Parathyroid adenoma (tissue), 2 donors: Measurements from ENCODE around the gene WSB1.

Source experiments
- H2AFZ ChIP-seq: fragments of 300-600 bp; sonication (generic); one replicate; pipeline ENCODE4 v1.7.0; 2017; ENCODE audit warnings: antibody characterized with exemption, mild to moderate bottlenecking
- H3K27ac ChIP-seq: fragments of 300-600 bp; sonication (generic); one replicate; pipeline ENCODE4 v1.7.0; 2017
- H3K27me3 ChIP-seq: fragments of 300-600 bp; sonication (generic); one replicate; pipeline ENCODE4 v1.7.0; 2017; ENCODE audit warnings: low read length; ENCODE audit not compliant: control insufficient read depth, insufficient read depth
- H3K36me3 ChIP-seq: fragments of 300-600 bp; sonication (generic); one replicate; pipeline ENCODE4 v1.7.0; 2017; ENCODE audit warnings: low read length; ENCODE audit not compliant: control insufficient read depth, insufficient read depth
- H3K4me1 ChIP-seq: fragments of 300-600 bp; sonication (generic); one replicate; pipeline ENCODE4 v1.7.0; 2017; ENCODE audit warnings: control low read depth
- H3K4me2 ChIP-seq: fragments of 300-600 bp; sonication (generic); one replicate; pipeline ENCODE4 v1.7.0; 2017; ENCODE audit warnings: low read length
- H3K4me3 ChIP-seq: fragments of 300-600 bp; sonication (generic); one replicate; pipeline ENCODE4 v1.7.0; 2017; ENCODE audit warnings: low read depth, low read length
- H3K79me2 ChIP-seq: fragments of 300-600 bp; sonication (generic); one replicate; pipeline ENCODE4 v1.7.0; 2017; ENCODE audit warnings: control low read depth
- H3K9ac ChIP-seq: fragments of 300-600 bp; sonication (generic); one replicate; pipeline ENCODE4 v1.7.0; 2017; ENCODE audit warnings: mild to moderate bottlenecking
- H3K9me3 ChIP-seq: fragments of 300-600 bp; sonication (generic); one replicate; pipeline ENCODE4 v1.7.0; 2017; ENCODE audit warnings: low read length; ENCODE audit not compliant: control insufficient read depth
- CTCF ChIP-seq: fragments of 300-600 bp; sonication (generic); IDR thresholded peaks from one replicate; pipeline ENCODE4 v1.7.0; 2017; ENCODE audit warnings: antibody characterized with exemption, mild to moderate bottlenecking
- donor health status: primary hyperparathyroidism.

WSB1 gene

GRCh38 chr17:27257031-27257357, 36.9 kb upstream of the WSB1 start:
- Histone ChIP-seq H3K4me3 (no peak overlapping the region), H3K27me3 (no peaks in the 10 kb centered on the region), H3K4me1 (no peaks in the 10 kb centered on the region), H3K9me3 (no peaks in the 10 kb centered on the region), H3K4me2 (no peak overlapping the region), H3K79me2 (no peaks in the 10 kb centered on the region), H2AFZ (no peak overlapping the region), H3K36me3 (no peaks in the 10 kb centered on the region), H3K27ac (no peak overlapping the region), H3K9ac (no peak overlapping the region)
- no peak for TF ChIP-seq CTCF

GRCh38 chr17:27259356-27259755, 34.6 kb upstream of the WSB1 start:
- H3K4me1 ChIP-seq: no peaks in the 10 kb centered on the region
- no peaks in the 10 kb centered on the region for H3K9me3 ChIP-seq
- H3K27ac ChIP-seq: no peak overlapping the region
- H3K79me2 ChIP-seq: no peaks in the 10 kb centered on the region
- no peak overlapping the region for H3K9ac ChIP-seq
- no peak overlapping the region for H3K4me2 ChIP-seq
- H3K4me3 ChIP-seq: no peak overlapping the region
- H3K36me3 ChIP-seq: no peaks in the 10 kb centered on the region
- no peaks in the 10 kb centered on the region for H3K27me3 ChIP-seq
- no peak for TF ChIP-seq CTCF
- no peak overlapping the region for H2AFZ ChIP-seq

- Histone ChIP-seq H3K9me3 (no peaks in the 10 kb centered on the region), H3K9ac (no peak overlapping the region), H3K4me3 (no peak overlapping the region), H3K4me1 (no peaks in the 10 kb centered on the region), H3K27ac (no peak overlapping the region), H3K36me3 (no peaks in the 10 kb centered on the region), H3K4me2 (no peak overlapping the region), H2AFZ (no peak overlapping the region), H3K27me3 (no peaks in the 10 kb centered on the region), H3K79me2 (no peaks in the 10 kb centered on the region)
- TF ChIP-seq CTCF: no peak
Observed at GRCh38 chr17:27263386-27263785, 30.5 kb upstream of the WSB1 start.

- no peak for TF ChIP-seq CTCF
- no peak overlapping the region for H3K27ac ChIP-seq
- no peak overlapping the region for H3K4me2 ChIP-seq
- H2AFZ ChIP-seq: no peak overlapping the region
- H3K79me2 ChIP-seq: no peaks in the 10 kb centered on the region
- H3K4me3 ChIP-seq: no peak overlapping the region
- no peak overlapping the region for H3K9ac ChIP-seq
- H3K9me3 ChIP-seq: no peaks in the 10 kb centered on the region
- H3K27me3 ChIP-seq: no peaks in the 10 kb centered on the region
- H3K36me3 ChIP-seq: no peaks in the 10 kb centered on the region
- H3K4me1 ChIP-seq: no peaks in the 10 kb centered on the region
Observed at GRCh38 chr17:27264068-27264812, 29.7 kb upstream of the WSB1 start.

- Histone ChIP-seq H3K9ac (no peak overlapping the region), H3K9me3 (no peaks in the 10 kb centered on the region), H3K79me2 (no peaks in the 10 kb centered on the region), H3K4me1 (no peaks in the 10 kb centered on the region), H3K36me3 (no peaks in the 10 kb centered on the region), H2AFZ (no peak overlapping the region), H3K27me3 (no peaks in the 10 kb centered on the region), H3K4me2 (no peak overlapping the region), H3K27ac (no peak overlapping the region), H3K4me3 (no peak overlapping the region)
- TF ChIP-seq CTCF: no peak
Observed at GRCh38 chr17:27265333-27265732, 28.6 kb upstream of the WSB1 start.
